NCI-H2029 treated with DMSO at 0.1 percent for 48 hours (cell line): ENCODE data around the gene WTAP.
A peak's percentile ranks its signal among the peaks of the same experiment; 100 is the strongest.
"Not testable (repeated sequence)": the region's sequence is repeated elsewhere in the genome, so short reads cannot be mapped to it uniquely, and the experiment has no call there.

ENCODE experiments used
- DNase-seq: peaks from one replicate; lab custom pipeline; 2025; lab: John Stamatoyannopoulos, UW

The WTAP gene

DNA sequence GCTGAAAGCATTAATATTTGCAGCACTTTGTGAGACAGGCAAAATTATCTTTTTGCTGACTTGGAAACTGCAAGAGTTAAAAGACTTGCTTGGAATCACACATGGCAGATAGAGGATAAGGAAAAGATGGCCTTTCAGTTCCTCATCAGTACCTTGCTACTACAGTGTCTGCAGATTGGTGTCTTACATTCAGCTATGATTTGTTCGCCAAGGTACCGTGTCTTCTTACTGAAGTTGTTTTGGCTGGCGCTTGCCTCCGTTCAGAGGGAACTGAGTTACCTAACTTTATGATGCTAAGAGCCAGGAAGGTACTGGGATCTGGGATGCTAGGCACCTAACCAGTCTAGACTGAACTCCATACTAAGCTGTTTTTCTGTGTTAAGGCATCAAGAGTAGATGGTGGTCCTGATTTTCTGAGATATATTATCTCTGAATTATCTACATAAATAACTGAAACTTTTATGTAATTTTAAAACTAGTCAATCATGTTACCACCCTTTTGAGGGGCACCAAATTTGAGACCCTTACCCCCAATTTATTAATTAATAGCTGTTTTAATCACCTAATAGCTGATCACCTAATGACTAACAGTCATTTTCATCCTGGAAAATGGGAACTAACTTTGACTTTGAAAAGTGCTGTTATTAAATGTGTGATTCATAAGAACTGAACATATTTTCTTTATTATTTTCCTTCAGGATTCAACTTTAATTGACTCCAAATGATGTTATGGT is 2.5 kb downstream of the WTAP start:
- DNase-seq, result no peak

- no peak for DNase-seq
These were observed 3.0 kb downstream of the WTAP start for GRCh38 chr6:159730332-159730676.

- not testable (repeated sequence) for DNase-seq
These were observed 5.2 kb downstream of the WTAP start for GRCh38 chr6:159732550-159732949.

- DNase-seq, result not testable (repeated sequence)
These were observed 6.1 kb downstream of the WTAP start for GRCh38 chr6:159733395-159733794.

GRCh38 chr6:159736908-159737307 is 9.6 kb downstream of the WTAP start:
- no peak for DNase-seq

DNA sequence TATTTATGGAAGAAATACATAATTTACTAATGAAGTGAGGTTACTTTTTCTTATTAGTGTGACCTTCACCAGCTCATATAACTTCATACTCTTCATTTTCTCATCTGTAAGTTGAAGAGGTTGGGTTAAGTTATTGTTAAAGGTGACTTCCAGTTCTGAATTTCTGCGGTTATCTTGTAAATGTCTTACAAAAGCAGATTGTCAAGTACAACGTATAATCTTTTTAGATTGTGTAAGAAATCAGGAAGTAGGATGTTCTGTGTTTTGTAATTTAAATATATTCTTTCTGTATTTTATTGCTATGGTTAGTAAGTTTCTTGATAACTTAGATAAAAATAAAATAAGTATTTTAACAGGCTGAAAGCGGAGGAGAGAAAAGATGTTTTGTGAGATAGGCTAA is 12.0 kb downstream of the WTAP start:
- no peak for DNase-seq

DNA sequence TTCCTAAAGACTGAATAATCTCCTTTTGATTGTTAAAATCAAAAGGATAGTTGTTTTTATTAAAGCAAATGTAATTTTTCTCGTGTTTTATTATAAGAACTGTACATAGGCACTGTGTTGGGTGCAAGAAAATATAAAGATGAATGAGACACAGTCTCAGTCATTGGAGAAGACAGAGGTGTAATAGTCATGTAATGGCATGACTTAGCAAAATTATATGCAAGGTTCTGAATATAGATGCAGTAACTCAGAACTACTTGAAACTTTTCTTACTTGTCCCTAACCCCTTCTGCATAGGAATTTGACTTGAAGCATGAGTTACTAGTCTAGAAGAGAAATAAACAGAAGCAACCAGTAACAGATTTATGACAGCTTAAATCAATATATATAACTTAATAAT is 14.9 kb downstream of the WTAP start:
- DNase-seq, result no peak

DNA sequence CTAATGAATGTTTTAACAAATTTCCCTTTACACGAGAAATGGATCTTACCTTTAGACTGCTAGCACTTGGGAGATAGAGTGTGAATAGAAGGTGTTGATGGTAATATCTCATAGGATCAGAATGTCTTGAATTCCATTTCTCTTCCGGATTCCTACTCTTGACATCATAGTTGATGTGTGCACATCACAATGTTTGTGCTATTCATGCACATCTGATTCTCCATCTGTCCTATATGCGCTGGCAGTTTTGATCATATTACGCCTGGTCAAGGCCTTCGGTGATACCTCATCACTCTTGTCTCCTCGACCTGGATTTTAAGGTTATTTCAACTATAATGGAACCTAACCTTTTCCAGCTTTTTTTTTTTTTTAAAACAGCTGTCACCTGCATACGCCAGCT is 17.8 kb downstream of the WTAP start:
- no peak for DNase-seq

GRCh38 chr6:159746759-159747158 is 19.5 kb downstream of the WTAP start:
- no peak for DNase-seq

- DNase-seq, result not testable (repeated sequence)
These were observed 20.8 kb downstream of the WTAP start for GRCh38 chr6:159748127-159748526.

DNA sequence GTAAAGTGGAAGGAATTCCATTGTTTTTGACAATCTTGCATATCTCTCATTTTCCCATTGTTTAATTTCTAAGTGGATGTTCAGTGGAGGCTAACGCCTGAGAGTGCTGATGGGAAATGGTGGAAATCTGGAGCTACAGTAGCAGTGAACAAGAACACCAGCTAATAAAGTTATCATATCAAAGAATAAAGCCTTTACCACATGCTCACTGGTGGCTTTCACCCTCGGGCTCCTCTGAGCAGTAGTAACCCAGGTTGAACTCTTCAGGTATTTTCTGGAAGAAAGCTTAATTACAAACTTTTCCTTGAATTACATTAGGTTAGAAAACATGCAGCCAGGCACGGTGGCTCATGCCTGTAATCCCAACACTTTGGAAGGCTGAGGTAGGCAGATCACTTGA is 24.1 kb downstream of the WTAP start:
- no peak for DNase-seq

GRCh38 chr6:159753081-159753872 is 26.0 kb downstream of the WTAP start:
- no peak for DNase-seq

- no peak for DNase-seq
These were observed 27.1 kb downstream of the WTAP start for GRCh38 chr6:159754401-159754800.

DNA sequence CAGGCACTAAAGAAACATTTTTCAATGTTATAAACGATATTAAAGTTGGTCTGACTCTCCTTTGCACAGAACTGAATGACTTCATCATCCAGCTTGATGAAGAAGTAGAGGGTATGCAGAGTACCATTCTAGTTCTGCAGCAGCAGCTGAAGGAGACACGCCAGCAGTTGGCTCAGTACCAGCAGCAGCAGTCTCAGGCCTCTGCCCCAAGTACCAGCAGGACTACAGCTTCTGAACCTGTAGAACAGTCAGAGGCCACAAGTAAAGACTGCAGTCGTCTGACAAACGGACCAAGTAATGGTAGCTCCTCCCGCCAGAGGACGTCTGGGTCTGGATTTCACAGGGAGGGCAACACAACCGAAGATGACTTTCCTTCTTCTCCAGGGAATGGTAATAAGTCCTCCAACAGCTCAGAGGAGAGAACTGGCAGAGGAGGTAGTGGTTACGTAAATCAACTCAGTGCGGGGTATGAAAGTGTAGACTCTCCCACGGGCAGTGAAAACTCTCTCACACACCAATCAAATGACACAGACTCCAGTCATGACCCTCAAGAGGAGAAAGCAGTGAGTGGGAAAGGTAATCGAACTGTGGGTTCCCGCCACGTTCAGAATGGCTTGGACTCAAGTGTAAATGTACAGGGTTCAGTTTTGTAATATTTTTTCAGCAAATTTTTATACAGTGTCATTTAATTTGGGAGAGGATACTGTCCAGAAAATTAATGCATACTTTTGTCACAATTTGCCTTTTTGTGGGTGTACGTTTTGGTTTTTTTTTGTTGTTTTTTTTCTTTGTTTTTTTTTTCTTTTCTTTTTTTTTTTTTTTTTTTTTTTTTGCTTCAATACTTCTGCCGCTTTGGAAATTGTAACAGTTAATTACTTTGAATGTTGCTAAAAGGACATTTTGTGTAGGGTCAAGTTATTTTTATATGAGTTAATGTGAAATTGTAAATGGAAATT is 27.9 kb downstream of the WTAP start:
- DNase-seq, result no peak

GRCh38 chr6:159756508-159756907 is 29.2 kb downstream of the WTAP start:
- DNase-seq, result no peak

DNA sequence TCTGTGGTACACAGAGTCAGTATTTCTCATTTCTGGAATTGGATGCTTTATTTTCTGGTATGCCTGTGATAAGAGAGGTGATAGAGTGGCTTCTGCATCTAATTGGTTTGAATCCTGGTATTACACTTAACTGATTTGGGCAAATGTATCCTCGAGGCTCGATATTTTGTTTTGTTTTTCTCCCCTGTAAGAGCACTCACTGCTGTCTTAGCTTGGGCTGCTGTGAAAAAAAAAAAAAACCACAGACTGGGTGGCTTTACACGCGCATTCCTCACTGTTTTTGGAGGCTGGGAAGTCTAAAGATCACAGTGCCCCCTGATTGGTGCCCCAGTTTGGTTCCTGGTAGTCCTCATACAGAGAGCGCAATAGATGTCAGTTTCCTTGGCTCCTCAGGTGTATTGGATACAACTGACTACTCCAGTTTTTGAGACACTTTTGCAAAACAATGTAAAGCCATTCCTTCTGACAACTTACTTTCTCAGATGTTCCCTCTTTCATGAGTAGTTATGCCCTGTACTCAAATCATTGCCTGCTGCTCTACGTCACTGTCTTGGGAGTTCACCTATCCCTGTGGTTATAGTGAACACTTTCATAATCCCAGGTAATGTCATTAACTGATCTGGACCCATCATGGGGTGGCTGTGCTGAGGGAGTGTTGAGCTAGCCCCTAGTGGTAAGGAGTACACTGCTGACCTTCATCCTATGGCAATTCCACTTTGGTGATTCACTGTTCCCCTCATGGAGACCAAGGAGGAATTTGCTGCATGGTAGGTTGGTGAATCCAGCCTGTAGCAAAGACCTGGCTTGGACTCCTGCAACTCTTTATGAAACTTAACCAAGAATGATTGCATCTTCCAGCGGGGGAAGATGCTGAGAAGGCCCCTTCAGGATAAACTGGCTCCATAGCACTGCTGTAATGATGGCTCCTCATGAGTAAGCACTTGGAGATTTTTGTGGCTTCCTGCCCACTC is 31.0 kb downstream of the WTAP start:
- no peak for DNase-seq

GRCh38 chr6:159759645-159760044 is 32.3 kb downstream of the WTAP start:
- DNase-seq, result no peak

DNA sequence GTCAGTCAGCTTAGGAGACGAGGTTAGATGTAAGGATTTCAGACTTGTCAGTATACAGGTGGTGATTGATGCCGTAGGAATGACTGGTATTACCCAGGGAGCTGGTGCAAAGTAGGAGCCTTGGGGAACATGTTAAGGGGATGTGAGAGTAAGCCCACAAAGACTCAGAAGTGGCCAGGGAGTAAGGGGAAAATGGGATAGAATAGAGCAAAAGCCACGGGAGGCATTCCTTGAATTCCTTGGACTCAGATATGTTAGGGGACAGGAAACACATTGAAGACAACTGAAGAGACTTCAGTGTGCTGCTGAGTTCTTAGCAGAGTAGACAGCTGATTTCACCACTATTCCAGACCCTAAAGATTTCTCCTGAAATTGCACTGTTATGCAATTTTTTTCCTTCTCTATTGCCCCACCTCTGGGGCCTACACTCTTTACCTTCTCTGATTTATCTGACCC is 33.3 kb downstream of the WTAP start:
- DNase-seq, result no peak

- no peak for DNase-seq
These were observed 34.0 kb downstream of the WTAP start for GRCh38 chr6:159761129-159761872.

DNA sequence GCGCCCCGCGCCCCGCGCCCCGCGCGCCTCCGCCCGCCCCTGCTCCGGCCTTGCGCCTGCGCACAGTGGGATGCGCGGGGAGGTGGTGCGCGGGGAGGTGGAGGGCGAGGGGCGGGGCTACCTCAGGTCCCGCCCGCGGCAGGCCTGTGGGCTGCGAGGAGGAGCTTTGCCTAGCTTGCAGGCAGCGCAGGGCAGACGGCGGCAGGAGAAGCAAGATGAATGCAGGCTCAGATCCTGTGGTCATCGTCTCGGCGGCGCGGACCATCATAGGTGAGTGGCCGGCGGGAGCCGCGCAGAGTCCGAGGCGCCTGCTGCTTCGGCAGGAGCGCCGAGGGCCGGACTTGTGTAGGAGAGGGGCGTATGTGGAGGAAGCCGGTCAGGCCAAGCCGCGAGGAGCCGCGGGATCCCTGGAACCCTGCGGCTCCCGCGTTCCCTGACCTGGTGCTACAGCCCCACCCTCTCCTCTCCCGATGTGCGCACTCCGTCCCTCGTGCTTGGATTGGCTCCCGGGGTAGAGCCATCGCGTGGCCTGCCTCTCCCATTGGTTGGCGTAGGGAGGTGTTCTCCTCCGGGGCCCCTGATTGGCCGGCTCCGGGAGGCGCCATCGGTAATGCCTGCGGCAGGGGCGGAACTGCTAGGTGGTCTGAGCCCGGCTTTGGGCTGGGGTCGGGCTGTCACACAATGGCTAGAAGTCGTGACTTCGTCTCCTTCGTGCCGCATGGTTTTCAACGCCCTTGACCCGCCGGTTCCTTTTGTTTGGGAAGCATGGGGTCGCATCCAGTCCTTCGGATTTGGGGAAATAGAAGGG is 34.8 kb downstream of the WTAP start, which contains the start of gene ACAT2:
TSS of gene ACAT2 (plus strand) at position 173 of the 808 bp plus-strand sequence. CDS start at position 216, 43 bp downstream.
- DNase-seq, result peak; percentile 90
